GM21390 (cell line): Measurements from ENCODE around the gene ARCN1.

Experiments used
- ATAC-seq: cut with Tn5 transposase; IDR thresholded peaks from one replicate; pipeline ENCODE4 v1.9.1; 2021; ENCODE audit not compliant: unreplicated experiment

ARCN1 gene

DNA sequence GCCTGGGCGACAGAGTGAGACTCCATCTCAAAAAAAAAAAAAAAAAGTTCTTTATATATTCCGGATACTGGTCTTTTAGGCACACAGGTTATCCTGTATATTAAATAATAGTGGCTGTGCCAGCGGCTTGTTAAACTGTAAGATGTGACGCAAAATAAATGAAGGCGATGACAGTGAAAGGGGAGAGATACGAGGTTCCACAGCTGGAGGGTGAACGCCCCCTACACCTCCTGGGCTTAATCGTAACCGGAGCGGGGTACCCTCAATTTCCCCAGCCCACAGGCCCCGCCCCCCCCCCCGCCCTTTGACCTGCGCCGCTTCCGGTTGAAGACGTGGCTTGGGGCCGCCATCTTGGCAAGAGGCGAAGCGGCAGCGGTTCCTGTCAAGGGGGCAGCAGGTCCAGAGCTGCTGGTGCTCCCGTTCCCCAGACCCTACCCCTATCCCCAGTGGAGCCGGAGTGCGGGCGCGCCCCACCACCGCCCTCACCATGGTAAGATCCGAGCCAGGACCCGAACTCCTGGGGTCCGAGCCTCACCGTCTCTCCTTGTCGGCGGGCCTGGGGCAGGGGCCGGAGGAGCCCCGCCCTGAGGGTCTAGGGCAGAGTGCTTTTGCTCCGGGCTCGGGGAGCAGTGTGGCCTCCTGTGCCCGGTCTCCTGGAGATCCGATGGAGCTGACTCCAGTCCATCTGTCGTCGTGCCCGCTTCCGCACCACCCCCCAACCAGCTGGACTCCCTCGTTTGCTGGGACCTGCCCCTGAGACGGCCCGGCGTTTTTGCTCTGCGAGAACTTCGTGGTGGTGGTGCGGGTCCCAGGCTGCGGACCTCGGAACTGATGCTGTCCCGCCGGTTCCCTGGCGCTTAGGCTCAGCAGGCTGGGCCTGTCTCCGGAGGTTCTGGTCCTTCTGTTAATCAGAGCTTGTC is at the start of gene ARCN1:
ARCN1 (plus strand) TSS at position 349 of the 920 bp plus-strand sequence; CDS start at position 488, 139 bp downstream.
- peak; percentile 61 for ATAC-seq

DNA sequence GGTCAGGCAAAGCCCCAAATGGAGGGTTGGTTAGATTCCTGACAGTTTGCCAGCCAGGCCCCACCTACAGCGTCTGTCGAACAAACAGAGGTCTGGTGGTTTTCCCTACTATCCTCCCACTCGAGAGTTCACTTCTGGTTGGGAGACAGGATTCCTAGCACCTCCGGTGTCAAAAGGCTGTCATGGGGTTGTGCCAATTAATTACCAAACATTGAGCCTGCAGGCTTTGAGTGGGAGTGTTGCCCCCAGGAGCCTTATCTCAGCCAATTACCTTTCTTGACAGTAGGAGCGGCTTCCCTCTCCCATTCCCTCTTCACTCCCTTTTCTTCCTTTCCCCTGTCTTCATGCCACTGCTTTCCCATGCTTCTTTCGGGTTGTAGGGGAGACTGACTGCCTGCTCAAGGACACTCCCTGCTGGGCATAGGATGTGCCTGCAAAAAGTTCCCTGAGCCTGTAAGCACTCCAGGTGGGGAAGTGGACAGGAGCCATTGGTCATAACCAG is 49.6 kb upstream of the ARCN1 start:
- ATAC-seq, result no peak

DNA sequence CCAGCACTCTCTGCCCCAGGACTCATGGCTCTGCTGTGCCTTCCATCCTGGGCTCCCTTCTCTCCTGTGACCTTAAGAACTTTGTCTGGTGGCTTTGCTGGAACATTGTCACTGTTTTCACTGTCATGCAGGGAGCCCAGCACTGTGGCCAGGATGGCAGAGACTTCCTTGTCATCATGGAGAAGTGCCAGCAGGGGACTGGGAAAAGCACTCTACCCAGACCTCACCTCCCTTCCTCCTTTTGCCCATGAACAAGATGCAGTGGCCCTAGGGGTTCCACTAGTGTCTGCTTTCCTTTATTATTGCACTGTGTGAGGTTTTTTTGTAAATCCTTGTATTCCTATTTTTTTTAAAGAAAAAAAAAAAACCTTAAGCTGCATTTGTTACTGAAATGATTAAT is 47.9 kb upstream of the ARCN1 start:
- ATAC-seq, result no peak

DNA sequence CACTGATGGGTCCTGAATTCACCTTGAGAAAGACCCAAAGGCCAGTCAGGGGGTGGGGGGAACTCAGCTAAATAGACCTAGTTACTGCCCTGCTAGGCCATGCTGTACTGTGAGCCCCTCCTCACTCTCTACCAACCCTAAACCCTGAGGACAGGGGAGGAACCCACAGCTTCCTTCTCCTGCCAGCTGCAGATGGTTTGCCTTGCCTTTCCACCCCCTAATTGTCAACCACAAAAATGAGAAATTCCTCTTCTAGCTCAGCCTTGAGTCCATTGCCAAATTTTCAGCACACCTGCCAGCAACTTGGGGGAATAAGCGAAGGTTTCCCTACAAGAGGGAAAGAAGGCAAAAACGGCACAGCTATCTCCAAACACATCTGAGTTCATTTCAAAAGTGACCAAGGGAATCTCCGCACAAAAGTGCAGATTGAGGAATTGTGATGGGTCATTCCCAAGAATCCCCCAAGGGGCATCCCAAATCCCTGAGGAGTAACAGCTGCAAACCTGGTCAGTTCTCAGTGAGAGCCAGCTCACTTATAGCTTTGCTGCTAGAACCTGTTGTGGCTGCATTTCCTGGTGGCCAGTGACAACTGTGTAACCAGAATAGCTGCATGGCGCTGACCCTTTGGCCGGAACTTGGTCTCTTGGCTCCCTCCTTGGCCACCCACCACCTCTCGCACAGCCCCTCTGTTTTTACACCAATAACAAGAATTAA is 47.3 kb upstream of the ARCN1 start:
- no peak for ATAC-seq

DNA sequence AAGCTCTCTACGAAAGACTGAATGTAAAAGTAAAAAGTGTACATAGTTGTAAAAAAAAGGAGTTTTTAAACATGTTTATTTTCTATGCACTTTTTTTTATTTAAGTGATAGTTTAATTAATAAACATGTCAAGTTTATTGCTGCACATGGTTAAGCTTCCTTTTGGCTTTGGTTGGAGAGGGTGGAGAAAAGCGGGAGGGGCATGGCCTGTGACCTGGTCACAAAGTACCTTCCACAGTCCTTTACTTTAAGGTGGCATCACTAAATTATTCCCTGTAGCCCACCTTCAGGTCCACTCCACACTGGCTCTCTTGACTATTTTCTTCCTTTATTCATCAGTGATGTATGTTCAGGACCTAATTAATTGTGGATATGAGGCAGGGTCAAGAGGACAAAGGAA is 45.5 kb upstream of the ARCN1 start:
- ATAC-seq, result no peak

DNA sequence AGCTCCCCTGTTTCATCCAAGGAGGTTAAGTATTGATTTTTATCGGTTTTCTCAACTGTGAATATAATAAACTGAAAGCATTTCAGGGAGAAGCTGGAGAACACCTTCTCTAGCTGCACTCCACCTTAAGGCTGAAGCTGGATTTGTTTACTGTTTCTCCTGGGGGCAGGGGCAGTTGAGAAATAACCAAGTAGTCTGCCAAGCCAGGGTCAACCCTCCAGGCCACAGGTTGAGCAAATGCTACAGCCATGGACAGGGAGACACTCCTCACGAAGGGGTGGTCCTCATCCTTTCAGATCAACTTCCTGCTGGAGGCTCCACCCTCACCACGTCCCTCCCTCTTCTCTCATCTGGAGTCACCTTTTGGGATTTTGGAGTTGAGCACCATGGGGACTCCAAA is 45.1 kb upstream of the ARCN1 start, which contains the start of gene TTC36:
TTC36 (plus strand) TSS at position 366 of the 400 bp plus-strand sequence; CDS start at position 387, 21 bp downstream.
- no peak for ATAC-seq

DNA sequence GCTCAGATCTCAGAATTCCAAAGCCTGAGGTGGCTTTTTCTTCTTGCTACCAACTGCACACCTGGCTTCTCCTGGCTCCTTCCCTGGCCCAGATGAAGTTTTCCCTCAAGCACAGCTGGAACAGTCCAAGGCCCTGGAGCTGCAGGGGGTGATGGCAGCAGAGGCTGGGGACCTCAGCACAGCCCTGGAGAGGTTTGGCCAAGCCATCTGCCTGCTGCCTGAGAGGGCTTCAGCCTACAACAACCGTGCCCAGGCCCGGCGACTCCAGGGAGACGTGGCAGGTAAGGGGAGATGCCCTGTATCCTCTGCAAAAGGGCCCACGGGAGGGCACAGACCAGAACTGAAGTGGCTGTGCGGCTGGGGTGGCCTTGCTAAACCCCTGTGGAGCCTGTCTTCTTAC is 43.7 kb upstream of the ARCN1 start:
- no peak for ATAC-seq

DNA sequence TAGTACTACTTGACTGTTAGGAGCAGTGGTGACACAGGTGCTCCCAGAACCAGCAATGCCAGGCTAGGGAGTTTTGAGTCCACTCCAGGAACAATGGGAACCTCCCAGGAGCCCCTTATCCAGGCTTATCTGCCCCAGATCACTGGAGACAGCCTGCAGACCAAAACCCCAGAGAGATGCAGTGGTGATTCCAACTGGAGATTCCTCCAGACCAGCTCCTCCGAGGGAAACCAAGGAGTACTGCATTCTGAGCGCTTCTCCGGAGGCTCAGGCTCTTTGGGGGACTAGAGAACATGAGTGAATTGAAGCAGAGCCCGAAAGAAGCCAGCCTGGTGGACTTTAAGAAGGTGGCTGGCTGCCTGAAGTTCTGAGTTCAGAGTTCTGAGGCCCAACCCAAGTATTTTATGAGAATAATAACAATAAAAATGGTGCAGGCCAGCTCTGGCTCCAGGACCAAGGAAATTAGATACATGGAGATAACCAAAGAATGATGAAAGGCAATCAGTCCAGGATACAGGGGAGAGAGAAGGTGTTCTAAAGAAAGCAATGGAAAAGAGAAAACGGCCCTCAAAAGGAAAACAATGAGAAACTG is 42.5 kb upstream of the ARCN1 start:
- ATAC-seq, result no peak

DNA sequence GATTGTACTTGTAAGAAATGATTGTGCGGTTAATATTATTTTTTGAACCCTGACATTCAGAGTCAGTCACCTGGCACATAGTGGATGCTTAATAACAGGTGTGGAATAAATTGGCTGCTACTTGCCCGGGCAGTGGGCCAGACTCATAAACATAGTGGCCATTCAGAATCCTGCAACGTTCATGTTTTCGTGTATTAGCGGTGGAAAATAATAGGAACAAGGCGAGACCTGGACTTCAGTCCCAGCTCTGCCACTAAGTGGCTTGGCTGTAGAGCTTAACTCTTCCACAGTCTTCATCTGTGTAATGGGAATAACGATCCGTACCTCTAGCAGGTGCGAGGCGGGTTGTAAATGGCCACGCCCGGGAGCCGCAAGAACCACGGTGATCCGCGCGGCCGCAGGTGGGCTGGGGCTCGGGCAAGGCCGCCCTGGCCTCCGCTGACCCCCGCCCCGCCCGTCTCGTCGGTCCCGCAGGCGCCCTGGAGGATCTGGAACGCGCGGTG is 42.0 kb upstream of the ARCN1 start:
- peak; percentile 11 for ATAC-seq

DNA sequence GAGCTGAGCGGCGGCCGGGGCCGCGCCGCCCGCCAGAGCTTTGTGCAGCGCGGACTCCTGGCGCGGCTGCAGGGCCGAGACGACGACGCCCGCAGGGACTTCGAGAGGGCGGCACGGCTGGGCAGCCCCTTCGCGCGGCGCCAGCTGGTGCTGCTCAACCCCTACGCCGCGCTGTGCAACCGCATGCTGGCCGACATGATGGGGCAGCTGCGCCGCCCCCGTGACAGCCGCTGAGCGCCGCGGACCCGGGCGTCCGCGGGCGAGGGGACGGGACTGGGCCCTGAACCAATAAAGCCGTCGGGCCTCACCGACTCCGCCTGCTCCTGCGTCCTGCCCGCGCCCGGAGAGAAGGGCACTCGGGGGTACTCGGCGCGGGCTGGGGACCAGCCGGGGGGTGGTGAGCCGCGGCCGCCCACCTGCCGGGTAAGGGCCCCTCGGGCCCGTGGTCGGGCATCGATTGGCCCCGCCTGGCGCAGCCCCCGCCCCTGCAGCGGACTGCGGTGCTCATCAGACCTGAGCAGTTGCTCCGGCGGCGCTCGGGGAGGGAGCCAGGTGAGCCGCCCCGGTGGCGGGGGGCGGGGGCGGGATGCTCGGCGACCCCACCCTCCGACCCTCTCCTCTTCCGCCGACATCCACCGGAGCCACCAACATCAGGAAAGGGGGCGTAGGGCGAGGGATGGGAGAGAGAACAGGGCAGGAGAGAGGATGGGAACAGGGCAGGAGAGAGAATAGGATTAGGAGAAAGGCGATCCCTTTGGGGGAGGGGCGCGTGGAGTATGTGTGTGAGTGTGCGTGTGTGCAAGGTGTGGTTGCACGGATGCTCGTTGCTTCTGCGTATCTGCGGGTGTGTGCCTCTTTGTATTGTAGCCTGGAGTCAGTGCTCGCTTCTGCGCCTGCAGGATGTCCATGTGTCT is 41.3 kb upstream of the ARCN1 start, which contains the start of gene TMEM25:
TMEM25 (plus strand) TSS at position 510 of the 914 bp plus-strand sequence. CDS start 610 bp downstream, outside the sequence.
- ATAC-seq, result peak; percentile 61

DNA sequence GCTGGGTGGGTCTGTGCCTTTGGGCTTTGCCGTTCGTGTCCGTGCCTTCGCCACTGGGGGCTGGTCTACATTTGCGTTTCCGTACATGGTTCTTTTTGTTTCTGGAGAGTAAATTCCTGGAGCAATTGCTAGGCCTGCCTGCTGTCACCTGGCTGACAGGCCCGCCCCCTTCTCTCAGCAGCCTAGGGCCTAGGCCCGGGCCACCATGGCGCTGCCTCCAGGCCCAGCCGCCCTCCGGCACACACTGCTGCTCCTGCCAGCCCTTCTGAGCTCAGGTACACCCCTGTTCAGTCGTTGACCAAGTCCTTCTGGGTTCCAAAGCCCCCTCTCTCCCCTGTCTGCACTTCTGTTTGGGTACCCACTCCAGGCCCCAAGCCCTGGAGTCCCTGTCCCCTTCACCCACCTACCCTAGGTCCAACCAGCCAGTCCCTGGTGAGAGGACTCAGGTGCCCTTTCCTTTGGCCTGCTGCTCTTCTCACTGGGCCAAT is 40.6 kb upstream of the ARCN1 start:
- no peak for ATAC-seq

DNA sequence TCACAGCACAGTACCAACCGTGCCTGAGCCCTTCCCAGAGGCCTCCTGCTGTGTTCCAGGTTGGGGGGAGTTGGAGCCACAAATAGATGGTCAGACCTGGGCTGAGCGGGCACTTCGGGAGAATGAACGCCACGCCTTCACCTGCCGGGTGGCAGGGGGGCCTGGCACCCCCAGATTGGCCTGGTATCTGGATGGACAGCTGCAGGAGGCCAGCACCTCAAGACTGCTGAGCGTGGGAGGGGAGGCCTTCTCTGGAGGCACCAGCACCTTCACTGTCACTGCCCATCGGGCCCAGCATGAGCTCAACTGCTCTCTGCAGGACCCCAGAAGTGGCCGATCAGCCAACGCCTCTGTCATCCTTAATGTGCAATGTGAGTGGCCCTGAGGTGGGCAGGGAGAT is 40.1 kb upstream of the ARCN1 start:
- no peak for ATAC-seq

DNA sequence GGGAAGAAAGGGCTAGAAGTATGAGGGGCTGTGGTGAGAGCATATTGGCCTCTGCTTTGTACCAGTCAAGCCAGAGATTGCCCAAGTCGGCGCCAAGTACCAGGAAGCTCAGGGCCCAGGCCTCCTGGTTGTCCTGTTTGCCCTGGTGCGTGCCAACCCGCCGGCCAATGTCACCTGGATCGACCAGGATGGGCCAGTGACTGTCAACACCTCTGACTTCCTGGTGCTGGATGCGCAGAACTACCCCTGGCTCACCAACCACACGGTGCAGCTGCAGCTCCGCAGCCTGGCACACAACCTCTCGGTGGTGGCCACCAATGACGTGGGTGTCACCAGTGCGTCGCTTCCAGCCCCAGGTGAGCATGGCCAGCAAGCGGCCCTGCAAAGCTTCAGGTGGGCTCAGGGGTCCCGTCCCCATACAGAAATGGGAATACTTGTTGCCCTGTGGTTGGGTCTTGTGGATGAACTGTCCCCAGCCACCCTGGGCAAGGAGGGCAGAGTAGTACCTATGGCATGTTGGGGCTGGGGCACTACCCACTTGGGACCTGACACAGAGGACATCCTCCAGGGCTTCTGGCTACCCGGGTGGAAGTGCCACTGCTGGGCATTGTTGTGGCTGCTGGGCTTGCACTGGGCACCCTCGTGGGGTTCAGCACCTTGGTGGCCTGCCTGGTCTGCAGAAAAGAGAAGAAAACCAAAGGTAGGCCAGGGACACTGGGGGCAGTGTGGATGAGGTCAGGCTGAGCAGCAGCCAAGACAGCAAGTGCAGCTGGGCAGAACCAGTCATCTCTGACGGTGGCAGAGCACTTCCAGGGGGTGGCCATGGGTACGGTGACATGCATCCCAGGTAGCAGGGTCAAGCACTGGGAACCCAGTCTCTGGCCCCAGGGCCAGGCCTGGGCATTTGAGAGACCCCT is 39.1 kb upstream of the ARCN1 start:
- no peak for ATAC-seq

DNA sequence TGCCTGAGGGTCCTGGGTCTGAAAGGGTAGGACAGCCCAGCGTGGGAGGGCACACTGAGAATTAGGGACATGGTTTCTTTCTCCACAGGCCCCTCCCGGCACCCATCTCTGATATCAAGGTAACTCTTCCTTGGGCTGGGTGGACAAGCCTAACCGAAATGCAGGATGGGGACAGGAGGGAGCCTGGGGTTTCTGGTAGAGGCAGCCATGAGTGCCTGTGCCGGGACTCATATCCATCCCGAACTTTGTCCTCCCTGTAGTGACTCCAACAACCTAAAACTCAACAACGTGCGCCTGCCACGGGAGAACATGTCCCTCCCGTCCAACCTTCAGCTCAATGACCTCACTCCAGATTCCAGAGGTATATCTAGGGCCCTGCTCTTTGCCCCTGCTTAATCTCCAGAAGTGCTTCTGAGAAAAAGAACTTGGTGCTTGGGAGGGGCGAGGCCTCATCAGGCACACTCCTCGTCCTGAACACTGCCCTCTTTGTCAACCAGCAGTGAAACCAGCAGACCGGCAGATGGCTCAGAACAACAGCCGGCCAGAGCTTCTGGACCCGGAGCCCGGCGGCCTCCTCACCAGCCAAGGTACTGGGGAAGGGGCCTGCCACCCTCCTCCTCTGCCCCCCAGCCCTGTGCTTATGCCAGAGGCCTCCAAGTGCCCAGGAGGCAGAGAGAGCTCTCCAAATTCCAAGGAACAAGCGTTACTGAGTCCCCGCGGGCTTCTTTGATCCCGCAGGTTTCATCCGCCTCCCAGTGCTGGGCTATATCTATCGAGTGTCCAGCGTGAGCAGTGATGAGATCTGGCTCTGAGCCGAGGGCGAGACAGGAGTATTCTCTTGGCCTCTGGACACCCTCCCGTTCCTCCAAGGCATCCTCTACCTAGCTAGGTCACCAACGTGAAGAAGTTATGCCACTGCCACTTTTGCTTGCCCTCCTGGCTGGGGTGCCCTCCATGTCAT is 38.2 kb upstream of the ARCN1 start:
- no peak for ATAC-seq

DNA sequence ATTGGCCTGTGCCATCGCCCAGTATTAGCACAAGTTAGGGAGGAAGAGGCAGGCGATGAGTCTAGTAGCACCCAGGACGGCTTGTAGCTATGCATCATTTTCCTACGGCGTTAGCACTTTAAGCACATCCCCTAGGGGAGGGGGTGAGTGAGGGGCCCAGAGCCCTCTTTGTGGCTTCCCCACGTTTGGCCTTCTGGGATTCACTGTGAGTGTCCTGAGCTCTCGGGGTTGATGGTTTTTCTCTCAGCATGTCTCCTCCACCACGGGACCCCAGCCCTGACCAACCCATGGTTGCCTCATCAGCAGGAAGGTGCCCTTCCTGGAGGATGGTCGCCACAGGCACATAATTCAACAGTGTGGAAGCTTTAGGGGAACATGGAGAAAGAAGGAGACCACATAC is 36.9 kb upstream of the ARCN1 start:
- no peak for ATAC-seq

DNA sequence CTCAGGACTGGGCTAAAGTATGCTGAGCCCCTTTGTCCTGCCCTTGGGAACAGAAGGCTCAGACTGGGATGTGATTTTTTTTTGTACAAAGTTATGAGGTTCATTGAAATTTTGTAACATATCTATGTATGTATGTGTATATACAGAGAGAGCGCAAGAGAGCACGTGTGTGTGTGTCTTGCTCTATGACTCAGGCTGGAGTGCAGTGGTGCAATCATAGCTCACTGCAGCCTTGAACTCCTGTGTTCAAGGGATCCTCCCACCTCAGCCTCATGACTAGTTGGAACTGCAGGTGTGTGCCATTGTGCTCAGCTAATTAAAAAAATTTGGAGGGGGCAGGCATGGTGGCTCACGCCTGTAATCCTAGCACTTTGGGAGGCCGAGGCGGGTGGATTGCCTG is 35.5 kb upstream of the ARCN1 start:
- ATAC-seq, result no peak

DNA sequence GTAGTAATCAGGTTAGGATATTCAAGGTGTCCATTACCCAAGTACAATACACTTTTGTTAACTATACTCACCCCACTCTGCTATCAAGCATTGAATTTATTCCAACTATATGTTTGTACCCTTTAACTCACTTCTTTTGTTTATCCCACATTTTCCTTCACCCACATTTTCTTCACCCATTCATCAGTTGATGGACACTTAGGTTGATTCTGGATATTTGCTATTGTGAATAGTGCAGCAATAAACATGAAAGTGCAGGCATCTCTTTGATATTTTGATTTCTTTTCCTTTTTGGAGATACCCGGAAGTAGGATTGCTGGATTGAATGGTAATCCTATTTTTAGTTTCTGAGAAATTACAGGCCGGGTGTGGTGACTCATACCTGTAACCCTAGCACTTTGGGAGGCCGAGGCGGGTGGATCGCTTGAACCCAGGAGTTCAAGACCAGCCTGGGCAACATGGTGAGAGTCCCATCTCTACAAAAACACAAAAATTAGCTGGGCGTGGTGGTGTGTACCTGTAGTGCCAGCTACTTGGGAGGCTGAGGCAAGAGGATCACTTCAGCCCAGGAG is 34.7 kb upstream of the ARCN1 start:
- ATAC-seq, result no peak
